HepG2 (cell line): Measurements from ENCODE around the gene CAPRIN2. TPM values are rescaled to one million over a fixed set of nuclear protein-coding genes. Genes with fewer than 3 reads are reported as not detected.

Experiments used
- ATAC-seq: fragments of 200-7000 bp; cut with Tn5 transposase; 3 replicates; pipeline ENCODE4 v1.9.1; 2020; ENCODE audit warnings: mild to moderate bottlenecking, moderate library complexity
- BruUV-seq: library from RNA; stranded (reverse); fragments of 400-500 nt; replicated peaks from 2 replicates; lab custom pipeline; 2021; lab: Mats Ljungman, UMichigan
- CTCF ChIA-PET: fragments of 300-600 bp; formaldehyde crosslinking; extraction: SDS; loops from one replicate; lab custom pipeline; 2021; ENCODE audit warnings: low total read pairs, inconsistent platforms, low intra/inter-chr PET ratio; lab: Yijun Ruan, JAX
- POLR2A ChIA-PET: fragments of 350-600 bp; sonication (Branson Sonifier 250); formaldehyde crosslinking; loops from one replicate; lab custom pipeline; 2020; ENCODE audit warnings: antibody characterized with exemption, inconsistent platforms; lab: Yijun Ruan, JAX
- DNase-seq: peaks from one replicate; pipeline ENCODE4 v3.0.0-alpha.2; 2015; ENCODE audit warnings: low spot score
- FAIRE-seq: peaks from 3 replicates; lab custom pipeline; 2011; peaks lifted over from hg19 to GRCh38; lab: Jason Lieb, UNC
- H2AFZ ChIP-seq: one replicate; pipeline ENCODE4 v1.6.1; 2011; ENCODE audit warnings: low read length, inconsistent platforms
- H3K27ac ChIP-seq: fragments of 300-600 bp; 3 replicates; pipeline ENCODE4 v1.8.0; 2011; ENCODE audit warnings: mixed run types, mild to moderate bottlenecking, mixed read lengths, low read length, inconsistent platforms; ENCODE audit not compliant: insufficient read depth; ENCODE audit errors: extremely low read length
- H3K27me3 ChIP-seq, 2 experiments: fragments of 200-600 bp in 1 of 2; 2 replicates in 1 of 2; 3 replicates in 1 of 2; pipeline versions ENCODE4 v1.6.0 to v1.8.0; 2011; ENCODE audit warnings: low read length in 2 of 2, mild to moderate bottlenecking in 2 of 2, moderate library complexity in 2 of 2, inconsistent platforms in 1 of 2; ENCODE audit not compliant: insufficient read depth in 2 of 2, control insufficient read depth in 1 of 2
- H3K36me3 ChIP-seq, 2 experiments: fragments of 200-600 bp in 1 of 2; replicated peaks in 1 of 2; 2 replicates in 1 of 2; 3 replicates in 1 of 2; pipeline versions ENCODE4 v1.5.1 to v1.8.0; 2011; ENCODE audit warnings: low read length in 2 of 2, inconsistent platforms in 1 of 2; ENCODE audit not compliant: insufficient read depth in 2 of 2, control insufficient read depth in 1 of 2
- H3K4me1 ChIP-seq: 2 replicates; pipeline ENCODE4 v1.5.1; 2012; ENCODE audit warnings: low read length, inconsistent platforms; ENCODE audit not compliant: insufficient read depth
- H3K4me2 ChIP-seq: 2 replicates; pipeline ENCODE4 v1.6.0; 2011; ENCODE audit warnings: low read depth, low read length, inconsistent platforms
- H3K4me3 ChIP-seq, 3 experiments: fragments of 200-600 bp in 1 of 3; sonication (generic), shearing (Covaris generic) in 1 of 3; replicated peaks in 1 of 3; 2 replicates each; pipeline ENCODE4 v1.5.1; 2011 to 2016; ENCODE audit warnings: low read length in 3 of 3, inconsistent platforms in 2 of 3, low read depth in 2 of 3, mild to moderate bottlenecking in 2 of 3, control low read depth in 1 of 3, mixed read lengths in 1 of 3; ENCODE audit not compliant: insufficient read depth in 1 of 3
- H3K79me2 ChIP-seq: one replicate; pipeline ENCODE4 v1.6.1; 2011; ENCODE audit warnings: low read length, inconsistent platforms; ENCODE audit not compliant: insufficient read depth
- H3K9ac ChIP-seq: 2 replicates; pipeline ENCODE4 v1.6.0; 2011; ENCODE audit warnings: mild to moderate bottlenecking, low read depth, low read length, inconsistent platforms; ENCODE audit not compliant: insufficient read depth
- H3K9me3 ChIP-seq: 2 replicates; pipeline ENCODE4 v1.5.1; 2012; ENCODE audit warnings: mild to moderate bottlenecking, low read length
- H4K20me1 ChIP-seq: 2 replicates; pipeline ENCODE4 v1.6.0; 2011; ENCODE audit warnings: inconsistent platforms, mild to moderate bottlenecking, low read length, moderate library complexity; ENCODE audit not compliant: insufficient read depth
- ARNT ChIP-seq: fragments of 450-650 bp; IDR thresholded peaks from 2 replicates; pipeline ENCODE4 v1.6.1; 2017
- GATAD2A ChIP-seq: IDR thresholded peaks from 2 replicates; pipeline ENCODE4 v1.6.1; 2016
- HINFP ChIP-seq: sonication (generic); formaldehyde crosslinking; IDR thresholded peaks from 2 replicates; pipeline ENCODE4 v1.4.0; 2020; ENCODE audit warnings: low read depth, mild to moderate bottlenecking, missing genetic modification reagents
- MBNL3 ChIP-seq: fragments of 250-450 bp; sonication (Bioruptor Pico); conservative IDR thresholded peaks from 2 replicates; pipeline ENCODE4 v1.8.0; 2022; ENCODE audit warnings: mild to moderate bottlenecking, inconsistent platforms
- ZNF850 ChIP-seq: sonication (generic); formaldehyde crosslinking; conservative IDR thresholded peaks from 2 replicates; pipeline ENCODE4 v1.9.0; 2021; ENCODE audit warnings: mild to moderate bottlenecking, missing genetic modification reagents
- WGBS: methylation state at CpG from one replicate; pipeline ENCODE4 v1.1.6; 2017; ENCODE audit warnings: low lambda C conversion rate; 5-methylcytosine and 5-hydroxymethylcytosine counted together
- in situ Hi-C: cut with HindIII; loops from 2 replicates; pipeline ENCODE4 v1.10.0; 2017; ENCODE audit warnings: low pct_unique_long_range_greater_than_20kb; ENCODE audit not compliant: extremely low pct_ligation_motif_present
- intact Hi-C: fragments of 100-400 bp; cut with micrococcal nuclease; formaldehyde crosslinking; loops from one replicate; pipeline ENCODE4 v1.10.0; 2022; ENCODE audit not compliant: unreplicated experiment
- polyA plus RNA-seq, 8 experiments: library from polyadenylated mRNA; depleted of rRNA in 3 of 8; stranded (reverse) in 7 of 8; unstranded in 1 of 8; fragments of >200 nt; fragmentation: Illumina TruSeq in 4 of 8; extraction: Trizol in 4 of 8; gene quantifications; 2 replicates each; pipeline versions ENCODE4 v1.2.1 to v1.2.3, GENCODE V29; 2011 to 2016; ENCODE audit warnings: low read depth in 4 of 8, missing spikeins in 1 of 8, mixed read lengths in 1 of 8; ENCODE audit not compliant: insufficient read depth in 1 of 8
- total RNA-seq, 5 experiments: library from RNA; depleted of rRNA; stranded (reverse); fragments of >200 nt; fragmentation: Illumina TruSeq; extraction: Trizol; gene quantifications; 2 replicates each; pipeline ENCODE4 v1.2.3, GENCODE V29; 2016; ENCODE audit warnings: low read depth in 1 of 5

Gene CAPRIN2
- total and polyA plus RNA-seq, 2 of the 13 experiments (the other 11 are each of a cell fraction or from before 2014, with no cell fraction given) = 21.7 to 30.6 TPM

GRCh38 chr12:30679241-30679640, 75.5 kb downstream of the CAPRIN2 start:
- H4K20me1 ChIP-seq = no peaks in the 10 kb centered on the region
- H3K36me3 ChIP-seq = peaks cover 1 to 28% of the 10 kb centered on the region in 2 experiments; a peak in 4 of 5 replicates
- H3K27me3 ChIP-seq = no peaks in the 10 kb centered on the region
- ChIA-PET CTCF (no interaction called here), POLR2A (no interaction called here)
- no peak overlapping the region for H3K4me3 ChIP-seq
- TF ChIP-seq ZNF850 (CRISPR knock-in tag) (no peak), ARNT (no peak), HINFP (CRISPR knock-in tag) (no peak)
- WGBS = 97% methylated on average over 1 of the region's 1 CpG
- FAIRE-seq (no peak), ATAC-seq (no peak), DNase-seq (no peak)
- no TSS peak for BruUV-seq
- no peaks in the 10 kb centered on the region for H3K9me3 ChIP-seq
- no peak overlapping the region for H3K4me2 ChIP-seq
- no peak overlapping the region for H2AFZ ChIP-seq
- no peak overlapping the region for H3K9ac ChIP-seq
- intact Hi-C loops (no loop called here), in situ Hi-C loops (no loop called here)
- no peak overlapping the region for H3K27ac ChIP-seq
- H3K4me1 ChIP-seq = no peaks in the 10 kb centered on the region
- H3K79me2 ChIP-seq = no peaks in the 10 kb centered on the region

GRCh38 chr12:30678221-30678620, 76.5 kb downstream of the CAPRIN2 start:
- Histone ChIP-seq H3K4me3 (no peak overlapping the region), H3K9me3 (no peaks in the 10 kb centered on the region), H2AFZ (no peak overlapping the region), H4K20me1 (no peaks in the 10 kb centered on the region), H3K9ac (no peak overlapping the region), H3K79me2 (no peaks in the 10 kb centered on the region), H3K27ac (no peak overlapping the region), H3K27me3 (no peaks in the 10 kb centered on the region), H3K4me2 (no peak overlapping the region), H3K4me1 (no peaks in the 10 kb centered on the region), H3K36me3 (peaks cover 1 to 33% of the 10 kb centered on the region in 2 experiments; a peak in 4 of 5 replicates)
- ATAC-seq = no peak
- in situ Hi-C loops (no loop called here), intact Hi-C loops (no loop called here)
- 96% methylated on average over 1 of the region's 1 CpG for WGBS
- CTCF ChIA-PET = no interaction called here
- no peak for DNase-seq
- BruUV-seq = no TSS peak
- no peak for TF ChIP-seq MBNL3
- no peak for TF ChIP-seq GATAD2A
- FAIRE-seq = no peak
- POLR2A ChIA-PET = no interaction called here
